Liver (tissue), 9 donors: ENCODE results near the gene SLC8A1. TPM values are rescaled to one million over a fixed set of nuclear protein-coding genes. Genes with fewer than 3 reads are reported as not detected.

Experiments
- DNase-seq: peaks from one replicate; pipeline ENCODE4 v3.0.0-alpha.2; 2017; ENCODE audit warnings: low spot score
- H3K27ac ChIP-seq, 2 donors: one replicate each; pipeline ENCODE4 v1.7.0; 2013; ENCODE audit warnings: inconsistent platforms in 2 of 2, low read length in 2 of 2, control low read depth in 1 of 2, low read depth in 1 of 2, mild to moderate bottlenecking in 1 of 2
- H3K27me3 ChIP-seq, 4 donors: one replicate each; pipeline versions ENCODE4 v1.6.1 to v1.7.0; 2013; ENCODE audit warnings: low read length in 3 of 4, inconsistent platforms in 1 of 4, mild to moderate bottlenecking in 1 of 4, moderate library complexity in 1 of 4; ENCODE audit not compliant: control insufficient read depth in 4 of 4, insufficient read depth in 4 of 4
- H3K36me3 ChIP-seq, 4 donors: one replicate each; pipeline versions ENCODE4 v1.6.1 to v1.7.0; 2013; ENCODE audit warnings: low read length in 3 of 4, mild to moderate bottlenecking in 3 of 4, low read depth in 1 of 4, moderate library complexity in 1 of 4; ENCODE audit not compliant: control insufficient read depth in 4 of 4, insufficient read depth in 3 of 4
- H3K4me1 ChIP-seq, 4 donors: one replicate each; pipeline versions ENCODE4 v1.6.1 to v1.7.0; 2013; ENCODE audit warnings: low read length in 3 of 4, mild to moderate bottlenecking in 3 of 4, moderate library complexity in 1 of 4; ENCODE audit not compliant: control insufficient read depth in 4 of 4, insufficient read depth in 4 of 4
- H3K4me3 ChIP-seq, 3 donors: one replicate each; pipeline versions ENCODE4 v1.6.1 to v1.7.0; 2013; ENCODE audit warnings: low read length in 3 of 3, control low read depth in 1 of 3, low read depth in 1 of 3, mild to moderate bottlenecking in 1 of 3
- H3K9ac ChIP-seq, 2 donors: one replicate each; pipeline ENCODE4 v1.7.0; 2013; ENCODE audit warnings: low read length in 2 of 2, mild to moderate bottlenecking in 2 of 2, moderate library complexity in 2 of 2, control low read depth in 1 of 2, low read depth in 1 of 2
- H3K9me3 ChIP-seq, 4 donors: one replicate each; pipeline versions ENCODE4 v1.6.1 to v1.7.0; 2013; ENCODE audit warnings: low read length in 3 of 4; ENCODE audit not compliant: control insufficient read depth in 4 of 4
- EGR1 ChIP-seq, 2 donors: IDR thresholded peaks; 2 replicates each; pipeline ENCODE4 v1.6.1; 2016 to 2018; ENCODE audit warnings: antibody characterized with exemption in 2 of 2, low read depth in 2 of 2
- FOXA1 ChIP-seq: IDR thresholded peaks from 2 replicates; pipeline ENCODE4 v1.6.1; 2016; ENCODE audit warnings: antibody characterized with exemption
- FOXA2 ChIP-seq: IDR thresholded peaks from 2 replicates; pipeline ENCODE4 v1.6.1; 2016; ENCODE audit warnings: antibody characterized with exemption
- GABPA ChIP-seq, 2 donors: IDR thresholded peaks in 1 of 2; conservative IDR thresholded peaks in 1 of 2; 2 replicates each; pipeline ENCODE4 v1.6.1; 2016; ENCODE audit warnings: antibody characterized with exemption in 2 of 2, mild to moderate bottlenecking in 1 of 2, moderate library complexity in 1 of 2
- HNF4A ChIP-seq, 2 donors: conservative IDR thresholded peaks; 2 replicates each; pipeline ENCODE4 v1.6.1; 2016; ENCODE audit warnings: antibody characterized with exemption in 2 of 2, mild to moderate bottlenecking in 2 of 2
- HNF4G ChIP-seq: IDR thresholded peaks from 2 replicates; pipeline ENCODE4 v1.6.1; 2016; ENCODE audit warnings: antibody characterized with exemption
- JUND ChIP-seq, 2 donors: IDR thresholded peaks; 2 replicates each; pipeline ENCODE4 v1.6.1; 2016; ENCODE audit warnings: antibody characterized with exemption in 2 of 2
- NR2F2 ChIP-seq: IDR thresholded peaks from 2 replicates; pipeline ENCODE4 v1.6.1; 2016; ENCODE audit warnings: antibody characterized with exemption
- RAD21 ChIP-seq, 2 donors: IDR thresholded peaks; 2 replicates each; pipeline ENCODE4 v1.6.1; 2016; ENCODE audit warnings: antibody characterized with exemption in 2 of 2, mild to moderate bottlenecking in 2 of 2
- RXRA ChIP-seq, 2 donors: IDR thresholded peaks; 2 replicates each; pipeline ENCODE4 v1.6.1; 2017 to 2018; ENCODE audit warnings: antibody characterized with exemption in 2 of 2, mild to moderate bottlenecking in 1 of 2
- SP1 ChIP-seq: IDR thresholded peaks from 2 replicates; pipeline ENCODE4 v1.6.1; 2018; ENCODE audit warnings: antibody characterized with exemption, mild to moderate bottlenecking
- TAF1 ChIP-seq: conservative IDR thresholded peaks from 2 replicates; pipeline ENCODE4 v1.6.1; 2016; ENCODE audit warnings: antibody characterized with exemption, mild to moderate bottlenecking
- YY1 ChIP-seq: IDR thresholded peaks from 2 replicates; pipeline ENCODE4 v1.6.1; 2016; ENCODE audit warnings: antibody characterized with exemption, mild to moderate bottlenecking
- WGBS: extraction: QIAGEN DNeasy Blood & Tissue Kit; methylation state at CpG from one replicate; pipeline ENCODE4 v1.1.7; 2013; 5-methylcytosine and 5-hydroxymethylcytosine counted together
- polyA plus RNA-seq, 2 donors: library from polyadenylated mRNA; stranded (reverse) in 1 of 2; unstranded in 1 of 2; fragments of 200-250 nt in 1 of 2; fragments of >200 nt in 1 of 2; fragmentation: Nextera tagmentation in 1 of 2; extraction: Ambion mirVana in 1 of 2; gene quantifications; one replicate each; pipeline versions ENCODE4 v1.2.1 to v1.2.3, GENCODE V29; 2013 to 2015
- total RNA-seq, 2 donors: library from RNA; depleted of rRNA; stranded (reverse); fragments of >200 nt; gene quantifications; one replicate each; pipeline ENCODE4 v1.2.3, GENCODE V29; 2014
- TF ChIP-seq, protein P1 (sequence below): IDR thresholded peaks from 2 replicates; pipeline ENCODE4 v1.6.1; 2016; ENCODE audit warnings: antibody characterized with exemption, mild to moderate bottlenecking
- TF ChIP-seq, protein P2 (sequence below): IDR thresholded peaks from 2 replicates; pipeline ENCODE4 v1.6.1; 2016; ENCODE audit warnings: antibody characterized with exemption
- TF ChIP-seq, protein P3 (sequence below): IDR thresholded peaks from 2 replicates; pipeline ENCODE4 v1.6.1; 2016; ENCODE audit warnings: antibody characterized with exemption
- TF ChIP-seq, protein P4 (sequence below): fragments of 150-350 bp; IDR thresholded peaks from 2 replicates; pipeline ENCODE4 v1.5.1; 2017; ENCODE audit warnings: improper control_type of control experiment, low read depth, low read length; ENCODE audit not compliant: missing input control
- TF ChIP-seq, protein P5 (sequence below): IDR thresholded peaks from 2 replicates; pipeline ENCODE4 v1.6.1; 2016; ENCODE audit warnings: antibody characterized with exemption
- donor health status: healthy.
- donor health status: healthy.
- donor health status: healthy.
- donor health status: healthy.
- donor health status: healthy.

SLC8A1 gene
- total and polyA plus RNA-seq, 4 donors = 1.2 to 18.5 (median 8.2) TPM

DNA sequence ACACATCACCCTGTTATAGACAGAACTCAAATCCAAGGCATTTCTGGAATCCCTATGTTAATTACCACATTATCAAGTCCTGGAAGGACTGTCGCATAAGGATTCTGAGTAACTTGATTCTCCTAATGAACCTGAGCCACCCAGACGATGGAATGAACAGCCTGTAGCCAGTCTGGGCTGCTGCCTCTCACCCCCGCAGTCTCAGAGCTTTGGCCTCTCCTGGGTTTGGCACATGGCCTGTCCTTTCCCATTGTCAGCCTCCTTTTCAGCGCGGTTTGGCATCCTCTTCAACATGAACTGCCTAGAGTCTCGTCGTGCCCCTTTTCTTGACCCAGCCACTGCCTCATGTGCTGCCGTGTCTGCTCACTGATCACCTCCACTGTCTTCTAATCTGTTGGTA is 147.6 kb downstream of the SLC8A1 start:
- Histone ChIP-seq H3K9me3 (no peaks in the 10 kb centered on the region), H3K9ac (no peak overlapping the region), H3K4me3 (no peak overlapping the region), H3K27ac (no peak overlapping the region), H3K27me3 (no peaks in the 10 kb centered on the region), H3K4me1 (no peaks in the 10 kb centered on the region), H3K36me3 (no peaks in the 10 kb centered on the region)
- 70% methylated on average over 8 of the region's 8 CpGs for WGBS
- no peak for DNase-seq
- no peak for TF ChIP-seq SP1
- TF ChIP-seq NR2F2 = no peak
- no peak for TF ChIP-seq YY1
- no peak for TF ChIP-seq TAF1
- TF ChIP-seq, protein P1, sequence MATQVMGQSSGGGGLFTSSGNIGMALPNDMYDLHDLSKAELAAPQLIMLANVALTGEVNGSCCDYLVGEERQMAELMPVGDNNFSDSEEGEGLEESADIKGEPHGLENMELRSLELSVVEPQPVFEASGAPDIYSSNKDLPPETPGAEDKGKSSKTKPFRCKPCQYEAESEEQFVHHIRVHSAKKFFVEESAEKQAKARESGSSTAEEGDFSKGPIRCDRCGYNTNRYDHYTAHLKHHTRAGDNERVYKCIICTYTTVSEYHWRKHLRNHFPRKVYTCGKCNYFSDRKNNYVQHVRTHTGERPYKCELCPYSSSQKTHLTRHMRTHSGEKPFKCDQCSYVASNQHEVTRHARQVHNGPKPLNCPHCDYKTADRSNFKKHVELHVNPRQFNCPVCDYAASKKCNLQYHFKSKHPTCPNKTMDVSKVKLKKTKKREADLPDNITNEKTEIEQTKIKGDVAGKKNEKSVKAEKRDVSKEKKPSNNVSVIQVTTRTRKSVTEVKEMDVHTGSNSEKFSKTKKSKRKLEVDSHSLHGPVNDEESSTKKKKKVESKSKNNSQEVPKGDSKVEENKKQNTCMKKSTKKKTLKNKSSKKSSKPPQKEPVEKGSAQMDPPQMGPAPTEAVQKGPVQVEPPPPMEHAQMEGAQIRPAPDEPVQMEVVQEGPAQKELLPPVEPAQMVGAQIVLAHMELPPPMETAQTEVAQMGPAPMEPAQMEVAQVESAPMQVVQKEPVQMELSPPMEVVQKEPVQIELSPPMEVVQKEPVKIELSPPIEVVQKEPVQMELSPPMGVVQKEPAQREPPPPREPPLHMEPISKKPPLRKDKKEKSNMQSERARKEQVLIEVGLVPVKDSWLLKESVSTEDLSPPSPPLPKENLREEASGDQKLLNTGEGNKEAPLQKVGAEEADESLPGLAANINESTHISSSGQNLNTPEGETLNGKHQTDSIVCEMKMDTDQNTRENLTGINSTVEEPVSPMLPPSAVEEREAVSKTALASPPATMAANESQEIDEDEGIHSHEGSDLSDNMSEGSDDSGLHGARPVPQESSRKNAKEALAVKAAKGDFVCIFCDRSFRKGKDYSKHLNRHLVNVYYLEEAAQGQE = no peak
- no peak for TF ChIP-seq EGR1 (IDR thresholded peaks at IDR 0.05; ENCODE audit: low read depth in 2 of 2)
- no peak for TF ChIP-seq JUND (IDR thresholded peaks at IDR 0.05)
- no peak for TF ChIP-seq HNF4G
- TF ChIP-seq, protein P2, sequence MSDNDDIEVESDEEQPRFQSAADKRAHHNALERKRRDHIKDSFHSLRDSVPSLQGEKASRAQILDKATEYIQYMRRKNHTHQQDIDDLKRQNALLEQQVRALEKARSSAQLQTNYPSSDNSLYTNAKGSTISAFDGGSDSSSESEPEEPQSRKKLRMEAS = no peak
- TF ChIP-seq GABPA (IDR thresholded peaks at IDR 0.05 in 1 of 2, conservative IDR thresholded peaks at IDR 0.05 in 1 of 2) = no peak
- TF ChIP-seq, protein P3, sequence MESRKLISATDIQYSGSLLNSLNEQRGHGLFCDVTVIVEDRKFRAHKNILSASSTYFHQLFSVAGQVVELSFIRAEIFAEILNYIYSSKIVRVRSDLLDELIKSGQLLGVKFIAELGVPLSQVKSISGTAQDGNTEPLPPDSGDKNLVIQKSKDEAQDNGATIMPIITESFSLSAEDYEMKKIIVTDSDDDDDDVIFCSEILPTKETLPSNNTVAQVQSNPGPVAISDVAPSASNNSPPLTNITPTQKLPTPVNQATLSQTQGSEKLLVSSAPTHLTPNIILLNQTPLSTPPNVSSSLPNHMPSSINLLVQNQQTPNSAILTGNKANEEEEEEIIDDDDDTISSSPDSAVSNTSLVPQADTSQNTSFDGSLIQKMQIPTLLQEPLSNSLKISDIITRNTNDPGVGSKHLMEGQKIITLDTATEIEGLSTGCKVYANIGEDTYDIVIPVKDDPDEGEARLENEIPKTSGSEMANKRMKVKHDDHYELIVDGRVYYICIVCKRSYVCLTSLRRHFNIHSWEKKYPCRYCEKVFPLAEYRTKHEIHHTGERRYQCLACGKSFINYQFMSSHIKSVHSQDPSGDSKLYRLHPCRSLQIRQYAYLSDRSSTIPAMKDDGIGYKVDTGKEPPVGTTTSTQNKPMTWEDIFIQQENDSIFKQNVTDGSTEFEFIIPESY = no peak
- no peak for TF ChIP-seq FOXA1
- TF ChIP-seq FOXA2 = no peak
- no peak for TF ChIP-seq RAD21 (IDR thresholded peaks at IDR 0.05)
- no peak for TF ChIP-seq RXRA (IDR thresholded peaks at IDR 0.05)
- TF ChIP-seq, protein P4, sequence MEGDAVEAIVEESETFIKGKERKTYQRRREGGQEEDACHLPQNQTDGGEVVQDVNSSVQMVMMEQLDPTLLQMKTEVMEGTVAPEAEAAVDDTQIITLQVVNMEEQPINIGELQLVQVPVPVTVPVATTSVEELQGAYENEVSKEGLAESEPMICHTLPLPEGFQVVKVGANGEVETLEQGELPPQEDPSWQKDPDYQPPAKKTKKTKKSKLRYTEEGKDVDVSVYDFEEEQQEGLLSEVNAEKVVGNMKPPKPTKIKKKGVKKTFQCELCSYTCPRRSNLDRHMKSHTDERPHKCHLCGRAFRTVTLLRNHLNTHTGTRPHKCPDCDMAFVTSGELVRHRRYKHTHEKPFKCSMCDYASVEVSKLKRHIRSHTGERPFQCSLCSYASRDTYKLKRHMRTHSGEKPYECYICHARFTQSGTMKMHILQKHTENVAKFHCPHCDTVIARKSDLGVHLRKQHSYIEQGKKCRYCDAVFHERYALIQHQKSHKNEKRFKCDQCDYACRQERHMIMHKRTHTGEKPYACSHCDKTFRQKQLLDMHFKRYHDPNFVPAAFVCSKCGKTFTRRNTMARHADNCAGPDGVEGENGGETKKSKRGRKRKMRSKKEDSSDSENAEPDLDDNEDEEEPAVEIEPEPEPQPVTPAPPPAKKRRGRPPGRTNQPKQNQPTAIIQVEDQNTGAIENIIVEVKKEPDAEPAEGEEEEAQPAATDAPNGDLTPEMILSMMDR = no peak
- TF ChIP-seq, protein P5, sequence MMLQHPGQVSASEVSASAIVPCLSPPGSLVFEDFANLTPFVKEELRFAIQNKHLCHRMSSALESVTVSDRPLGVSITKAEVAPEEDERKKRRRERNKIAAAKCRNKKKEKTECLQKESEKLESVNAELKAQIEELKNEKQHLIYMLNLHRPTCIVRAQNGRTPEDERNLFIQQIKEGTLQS = no peak
- no peak for TF ChIP-seq HNF4A (conservative IDR thresholded peaks at IDR 0.05)
